K562 (cell line): ENCODE measurements around the gene TFF2. TPM values are rescaled to one million over a fixed set of nuclear protein-coding genes. Genes with fewer than 3 reads are reported as not detected.

Source experiments
- ARID2 ChIP-seq: fragments of 450-650 bp; IDR thresholded peaks from 2 replicates; pipeline ENCODE4 v1.6.1; 2017; ENCODE audit warnings: antibody characterized with exemption, mild to moderate bottlenecking
- CBX2 ChIP-seq: fragments of 200-600 bp; sonication (generic); IDR thresholded peaks from one replicate; pipeline ENCODE4 v1.6.1; 2012; ENCODE audit warnings: mild to moderate bottlenecking, low read length, inconsistent platforms; ENCODE audit not compliant: insufficient read depth, poor library complexity, severe bottlenecking
- CTCF ChIP-seq, 3 experiments: IDR thresholded peaks in 2 of 3; conservative IDR thresholded peaks in 1 of 3; 2 replicates each; pipeline ENCODE4 v1.5.1; 2011 to 2012; ENCODE audit warnings: low read length in 3 of 3, mild to moderate bottlenecking in 3 of 3, control low read depth in 2 of 3, improper control_type of control experiment in 1 of 3, inconsistent platforms in 1 of 3, low read depth in 1 of 3, mixed read lengths in 1 of 3, moderate library complexity in 1 of 3; ENCODE audit not compliant: insufficient read depth in 2 of 3
- FOXA1 ChIP-seq: fragments of 450-650 bp; IDR thresholded peaks from 2 replicates; pipeline ENCODE4 v1.6.1; 2016; ENCODE audit warnings: mild to moderate bottlenecking, borderline replicate concordance
- KAT2B ChIP-seq: IDR thresholded peaks from one replicate; pipeline ENCODE4 v1.6.1; 2012; ENCODE audit warnings: low read depth, mild to moderate bottlenecking, control low read depth, inconsistent platforms, low read length, moderate library complexity
- MTA3 ChIP-seq: fragments of 450-650 bp; formaldehyde crosslinking; IDR thresholded peaks from 2 replicates; pipeline ENCODE4 v1.6.1; 2017; ENCODE audit warnings: mild to moderate bottlenecking, borderline replicate concordance
- NFIC ChIP-seq: fragments of 450-650 bp; IDR thresholded peaks from 2 replicates; pipeline ENCODE4 v1.6.1; 2017; ENCODE audit warnings: mild to moderate bottlenecking, inconsistent platforms
- NFRKB ChIP-seq: fragments of 450-650 bp; IDR thresholded peaks from 2 replicates; pipeline ENCODE4 v1.6.1; 2016; ENCODE audit warnings: low read depth
- PRPF4 ChIP-seq: fragments of 200-400 bp; formaldehyde crosslinking; IDR thresholded peaks from one replicate; pipeline ENCODE4 v1.6.1; 2017; ENCODE audit warnings: low read length, low read depth, mild to moderate bottlenecking; ENCODE audit not compliant: insufficient read depth, poor library complexity, severe bottlenecking
- REST ChIP-seq, 2 experiments: fragments of 450-650 bp; formaldehyde crosslinking in 1 of 2; IDR thresholded peaks; 2 replicates each; pipeline versions ENCODE4 v1.4.0 to v1.6.1; 2014 to 2020; ENCODE audit warnings: mild to moderate bottlenecking in 2 of 2, borderline replicate concordance in 1 of 2, low read depth in 1 of 2
- SMAD1 ChIP-seq: fragments of 150-350 bp; IDR thresholded peaks from 2 replicates; pipeline ENCODE4 v1.6.1; 2014; ENCODE audit warnings: low read length, low read depth; ENCODE audit not compliant: partially characterized antibody
- SMC3 ChIP-seq: conservative IDR thresholded peaks from 2 replicates; pipeline ENCODE4 v1.6.1; 2011; ENCODE audit warnings: low read depth, low read length, improper control_type of control experiment; ENCODE audit not compliant: insufficient read depth
- STAG1 ChIP-seq: sonication (generic); formaldehyde crosslinking; IDR thresholded peaks from 2 replicates; pipeline ENCODE4 v1.5.0; 2020; ENCODE audit warnings: missing genetic modification reagents, borderline replicate concordance
- TEAD1 ChIP-seq, 2 experiments: fragments of 450-650 bp in 1 of 2; sonication (generic) in 1 of 2; formaldehyde crosslinking; IDR thresholded peaks; 2 replicates each; pipeline versions ENCODE4 v1.4.0 to v1.8.0; 2020 to 2022; ENCODE audit warnings: mild to moderate bottlenecking in 2 of 2, missing genetic modification reagents in 1 of 2
- ZBTB43 ChIP-seq: sonication (generic); formaldehyde crosslinking; IDR thresholded peaks from 2 replicates; pipeline ENCODE4 v1.8.0; 2023; ENCODE audit warnings: mild to moderate bottlenecking, missing genetic modification reagents
- ZKSCAN3 ChIP-seq: fragments of 250-450 bp; sonication (Bioruptor Pico); IDR thresholded peaks from 2 replicates; pipeline ENCODE4 v1.4.0; 2020
- ZNF212 ChIP-seq: fragments of 450-650 bp; formaldehyde crosslinking; IDR thresholded peaks from 2 replicates; pipeline ENCODE4 v1.4.0; 2020; ENCODE audit warnings: mild to moderate bottlenecking
- polyA plus RNA-seq, 8 experiments: library from polyadenylated mRNA; depleted of rRNA in 4 of 8; stranded (reverse) in 5 of 8; unstranded in 3 of 8; fragments of >200 nt; fragmentation: Nextera tagmentation in 2 of 8; fragmentation: Illumina TruSeq in 1 of 8; extraction: Ambion mirVana in 2 of 8; extraction: Trizol in 1 of 8; gene quantifications; 2 replicates each; pipeline versions ENCODE4 v1.2.1 to v1.2.3, GENCODE V29; 2011 to 2014; ENCODE audit warnings: inconsistent platforms in 1 of 8, missing spikeins in 1 of 8
- total RNA-seq, 7 experiments: library from RNA; depleted of rRNA in 6 of 7; stranded (reverse); fragments of >200 nt in 6 of 7; fragmentation: Illumina TruSeq in 2 of 7; extraction: Trizol in 2 of 7; gene quantifications; 2 replicates each; pipeline versions ENCODE4 v1.2.1 to v1.2.3, GENCODE V29; 2011 to 2021; ENCODE audit warnings: low replicate concordance in 1 of 7

The TFF2 gene
- total and polyA plus RNA-seq, 9 of the 15 experiments (the other 6 are each of a cell fraction or from before 2014, with no cell fraction given), result not detected

DNA sequence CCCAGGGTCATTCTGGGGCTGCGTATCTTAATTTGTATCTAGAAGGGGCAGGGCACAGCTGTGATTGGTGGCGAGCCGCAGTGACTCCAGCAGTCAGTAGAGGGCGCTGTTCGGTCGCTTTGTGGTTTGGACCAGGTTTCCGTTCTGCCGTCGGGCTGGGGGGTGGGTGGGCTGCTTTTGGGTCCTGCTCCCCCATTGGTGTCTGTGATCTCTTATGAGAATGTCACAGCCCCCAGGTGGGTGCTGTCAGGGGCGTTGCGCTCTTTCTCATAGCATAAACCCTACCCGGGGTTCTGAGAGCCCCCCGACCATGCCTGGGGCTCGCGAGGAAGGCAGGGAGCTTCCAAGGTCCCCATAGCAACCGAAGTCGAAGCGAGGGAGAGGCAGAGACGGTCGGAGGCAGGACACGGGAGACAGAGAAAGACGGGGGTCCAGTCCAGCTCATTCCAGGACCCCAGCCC lies 41.0 kb downstream of the TFF2 start (continued):
- TF ChIP-seq CTCF (IDR thresholded peaks at IDR 0.05 in 2 of 3, conservative IDR thresholded peaks at IDR 0.05 in 1 of 3; ENCODE audit: insufficient read depth in 2 of 3, low read depth in 1 of 3, low read length in 3 of 3) (peak; percentile 84 to 91 (median 89)), SMAD1 (no peak), TEAD1 (CRISPR knock-in tag; IDR thresholded peaks at IDR 0.05) (no peak), NFIC (no peak), STAG1 (CRISPR knock-in tag) (peak; percentile 76), SMC3 (peak; percentile 76), ZNF212 (CRISPR knock-in tag) (no peak), ZKSCAN3 (CRISPR knock-in tag) (no peak), KAT2B (no peak), REST (IDR thresholded peaks at IDR 0.05; ENCODE audit: borderline replicate concordance) (peak; percentile 65; the same call in 1 of the 2 replicates), REST (CRISPR knock-in tag; IDR thresholded peaks at IDR 0.05; ENCODE audit: low read depth) (no peak), FOXA1 (no peak), ZBTB43 (CRISPR knock-in tag) (no peak), NFRKB (no peak), MTA3 (no peak), ARID2 (0 out of 2 replicates have a peak, but pooled peaks have one; percentile 41), CBX2 (no peak), PRPF4 (no peak)
